Upper lobe of right lung (tissue), 1 donor: ENCODE data around the gene F10. TPM values are rescaled to one million over a fixed set of nuclear protein-coding genes. Genes with fewer than 3 reads are reported as not detected.
"Not testable (repeated sequence)": the region's sequence is repeated elsewhere in the genome, so short reads cannot be mapped to it uniquely, and the experiment has no call there.

ENCODE experiments used
- ATAC-seq: fragments of 200-7000 bp; cut with Tn5 transposase; one replicate; pipeline ENCODE4 v1.9.1; 2020; ENCODE audit warnings: mild to moderate bottlenecking, moderate library complexity
- DNase-seq: peaks from one replicate; pipeline ENCODE4 v3.0.0-alpha.2; 2020
- H3K27ac ChIP-seq: fragments of 200-600 bp; one replicate; pipeline ENCODE4 v1.8.0; 2022
- H3K27me3 ChIP-seq: fragments of 200-600 bp; one replicate; pipeline ENCODE4 v1.8.0; 2022; ENCODE audit warnings: mild to moderate bottlenecking
- H3K36me3 ChIP-seq: fragments of 200-600 bp; one replicate; pipeline ENCODE4 v1.8.0; 2022
- H3K4me1 ChIP-seq: fragments of 200-600 bp; one replicate; pipeline ENCODE4 v1.8.0; 2022
- H3K4me3 ChIP-seq: fragments of 200-600 bp; one replicate; pipeline ENCODE4 v1.8.0; 2022; ENCODE audit warnings: mild to moderate bottlenecking
- H3K9me3 ChIP-seq: fragments of 200-600 bp; one replicate; pipeline ENCODE4 v1.8.0; 2022
- CTCF ChIP-seq: fragments of 200-600 bp; IDR thresholded peaks from one replicate; pipeline ENCODE4 v1.8.0; 2022; ENCODE audit warnings: antibody characterized with exemption
- intact Hi-C: fragments of 100-400 bp; cut with DNase I; formaldehyde crosslinking; loops from one replicate; pipeline ENCODE4 v1.11.0; 2022
- total RNA-seq: library from RNA; stranded (reverse); fragmentation: NEBNext Ultra II Directional; extraction: Animal tissue kit (Norgen Biotek cat#: 25700); gene quantifications from one replicate; pipeline ENCODE4 v1.2.1, GENCODE V29; 2021
- donor health status: DM: no; HTN: yes; CAD: no; lungs with severe emphysema.

The F10 gene
- total RNA-seq, 1 donor from 2014 or later = 7.9 TPM

- DNase-seq = no peak
- intact Hi-C loops = no loop called here
- ATAC-seq = no peak
- Histone ChIP-seq H3K4me3 (no peak overlapping the region), H3K36me3 (no peaks in the 10 kb centered on the region), H3K4me1 (no peaks in the 10 kb centered on the region), H3K27me3 (no peaks in the 10 kb centered on the region), H3K27ac (no peak overlapping the region), H3K9me3 (no peaks in the 10 kb centered on the region)
- no peak for TF ChIP-seq CTCF
Measured at GRCh38 chr13:113099142-113099541, 23.5 kb upstream of the F10 start.

- H3K9me3 ChIP-seq, H3K4me1 ChIP-seq, H3K27me3 ChIP-seq, DNase-seq, H3K4me3 ChIP-seq, H3K36me3 ChIP-seq, intact Hi-C loops, H3K27ac ChIP-seq: not testable (repeated sequence)
- ATAC-seq = peak; percentile 11
Measured at GRCh38 chr13:113102302-113102701, 20.3 kb upstream of the F10 start.

GRCh38 chr13:113102727-113103126, 19.9 kb upstream of the F10 start:
- DNase-seq (no peak), ATAC-seq (no peak)
- no peak for TF ChIP-seq CTCF
- H3K4me1 ChIP-seq = no peaks in the 10 kb centered on the region
- H3K27me3 ChIP-seq = no peaks in the 10 kb centered on the region
- H3K27ac ChIP-seq = no peak overlapping the region
- H3K9me3 ChIP-seq = no peaks in the 10 kb centered on the region
- H3K36me3 ChIP-seq = no peaks in the 10 kb centered on the region
- H3K4me3 ChIP-seq = no peak overlapping the region
- intact Hi-C loops = no loop called here

- Histone ChIP-seq H3K27ac (no peak overlapping the region), H3K4me3 (no peak overlapping the region), H3K27me3 (no peaks in the 10 kb centered on the region), H3K4me1 (no peaks in the 10 kb centered on the region), H3K9me3 (no peaks in the 10 kb centered on the region), H3K36me3 (no peaks in the 10 kb centered on the region)
- TF ChIP-seq CTCF = no peak
- peak; percentile 34 for ATAC-seq
- DNase-seq = no peak
- intact Hi-C loops = no loop called here
Measured at GRCh38 chr13:113103646-113104045, 19.0 kb upstream of the F10 start.

GRCh38 chr13:113105032-113105920, 17.3 kb upstream of the F10 start, which contains the start of gene F7:
Gene F7, plus strand, starts transcription at chr13:113105791. Its CDS starts 51 bp downstream, at chr13:113105842.
- Histone ChIP-seq H3K27ac (no peak within 1 kb of the TSS), H3K27me3 (peaks cover 12% of the 10 kb centered on the region), H3K36me3 (no peaks in the 10 kb centered on the region), H3K4me3 (no peak within 1 kb of the TSS), H3K9me3 (no peaks in the 10 kb centered on the region), H3K4me1 (peaks cover 9% of the 10 kb centered on the region)
- ATAC-seq (no peak), DNase-seq (no peak)
- intact Hi-C loops = no loop called here
- TF ChIP-seq CTCF = no peak

GRCh38 chr13:113105921-113106452, 16.6 kb upstream of the F10 start:
- H3K27ac ChIP-seq = no peak overlapping the region
- H3K27me3 ChIP-seq = peaks cover 19% of the 10 kb centered on the region
- H3K9me3 ChIP-seq = no peaks in the 10 kb centered on the region
- ATAC-seq = no peak
- H3K4me1 ChIP-seq = peaks cover 16% of the 10 kb centered on the region
- no peak for TF ChIP-seq CTCF
- no peak overlapping the region for H3K4me3 ChIP-seq
- no peak for DNase-seq
- no peaks in the 10 kb centered on the region for H3K36me3 ChIP-seq
- intact Hi-C loops = no loop called here
